Measurements from ENCODE around the gene BROX.

The BROX gene

GRCh38 chr1:222767152-222767571 is 54.8 kb downstream of the BROX start:
- peaks cover 30% of the 10 kb centered on the region for H3K9me3 Mint-ChIP-seq
- H3K4me1 Mint-ChIP-seq, result no peaks in the 10 kb centered on the region
- no peaks in the 10 kb centered on the region for H3K36me3 Mint-ChIP-seq (ENCODE audit: low read depth)
- no peaks in the 10 kb centered on the region for H3K27me3 Mint-ChIP-seq (ENCODE audit: low read depth)
- no peak for TF ChIP-seq CTCF (IDR thresholded peaks at IDR 0.05; ENCODE audit: unreplicated experiment in 3 of 3)
- no peak overlapping the region for H3K4me3 Mint-ChIP-seq
- H3K27ac Mint-ChIP-seq, result no peak overlapping the region

- Mint-ChIP-seq H3K36me3 (ENCODE audit: low read depth) (no peaks in the 10 kb centered on the region), H3K27me3 (ENCODE audit: low read depth) (no peaks in the 10 kb centered on the region), H3K4me1 (peaks cover 11% of the 10 kb centered on the region), H3K9me3 (peaks cover 25% of the 10 kb centered on the region), H3K4me3 (no peak overlapping the region), H3K27ac (no peak overlapping the region)
- TF ChIP-seq CTCF (IDR thresholded peaks at IDR 0.05; ENCODE audit: unreplicated experiment in 3 of 3), result no peak
These were observed 56.2 kb downstream of the BROX start for GRCh38 chr1:222768592-222768991.

DNA sequence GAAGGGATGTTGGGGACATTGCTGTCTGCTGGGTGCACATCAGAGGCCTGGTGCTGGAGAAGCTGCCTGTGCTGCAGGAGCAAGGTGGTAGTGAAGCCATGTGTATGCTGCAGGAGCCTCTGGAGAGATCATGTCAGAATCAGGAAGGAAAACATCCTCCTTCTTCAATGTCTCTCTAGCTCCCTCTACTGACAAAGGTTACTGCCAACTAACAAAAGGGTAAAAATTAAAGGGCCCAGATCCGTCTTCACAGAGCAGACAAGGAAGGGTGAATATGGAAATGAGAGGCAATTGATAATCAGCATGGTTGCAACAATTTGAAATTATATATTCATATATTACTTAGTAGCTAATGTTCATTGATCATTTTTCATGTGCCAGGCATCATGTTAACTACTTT is 56.8 kb downstream of the BROX start:
- Mint-ChIP-seq H3K27ac (no peak overlapping the region), H3K4me3 (no peak overlapping the region), H3K27me3 (ENCODE audit: low read depth) (no peaks in the 10 kb centered on the region), H3K4me1 (peaks cover 11% of the 10 kb centered on the region), H3K36me3 (ENCODE audit: low read depth) (no peaks in the 10 kb centered on the region), H3K9me3 (peaks cover 20% of the 10 kb centered on the region)
- no peak for TF ChIP-seq CTCF (IDR thresholded peaks at IDR 0.05; ENCODE audit: unreplicated experiment in 3 of 3)

DNA sequence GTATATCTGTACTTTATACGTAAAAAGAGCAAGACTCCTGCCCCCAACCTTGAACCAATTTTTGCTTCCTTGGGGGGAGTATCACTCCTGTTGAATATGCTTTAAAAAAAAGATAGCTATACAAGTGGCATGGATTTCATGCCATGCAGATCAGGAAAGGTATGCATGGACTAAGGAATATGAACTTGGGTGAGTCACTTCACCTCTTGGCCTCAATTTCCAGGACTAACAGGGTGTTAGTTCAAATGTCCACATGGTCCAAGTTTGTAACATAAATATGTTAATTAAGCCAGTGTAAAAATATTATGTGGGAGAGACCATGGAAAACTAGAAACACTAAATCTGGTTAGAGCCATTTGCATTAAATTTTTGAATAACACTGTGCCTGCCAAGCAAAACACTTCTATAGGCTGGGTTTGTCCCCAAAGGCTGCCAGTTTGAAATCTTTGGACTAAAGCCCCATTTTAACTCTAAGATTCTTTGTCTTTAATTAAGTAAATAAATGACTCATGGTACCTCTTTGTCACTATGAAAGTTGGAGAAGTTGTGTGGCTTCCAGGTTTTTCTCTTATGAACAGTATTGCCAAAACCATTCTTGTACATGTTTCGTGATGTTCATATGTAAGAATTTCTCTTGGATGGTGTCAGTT is 57.7 kb downstream of the BROX start:
- peaks cover 16% of the 10 kb centered on the region for H3K9me3 Mint-ChIP-seq
- peaks cover 11% of the 10 kb centered on the region for H3K4me1 Mint-ChIP-seq
- no peak for TF ChIP-seq CTCF (IDR thresholded peaks at IDR 0.05; ENCODE audit: unreplicated experiment in 3 of 3)
- H3K27me3 Mint-ChIP-seq (ENCODE audit: low read depth), result no peaks in the 10 kb centered on the region
- no peaks in the 10 kb centered on the region for H3K36me3 Mint-ChIP-seq (ENCODE audit: low read depth)
- H3K27ac Mint-ChIP-seq, result no peak overlapping the region
- no peak overlapping the region for H3K4me3 Mint-ChIP-seq

- H3K36me3 Mint-ChIP-seq (ENCODE audit: low read depth), result no peaks in the 10 kb centered on the region
- no peaks in the 10 kb centered on the region for H3K27me3 Mint-ChIP-seq (ENCODE audit: low read depth)
- no peak for TF ChIP-seq CTCF (IDR thresholded peaks at IDR 0.05; ENCODE audit: unreplicated experiment in 3 of 3)
- H3K27ac Mint-ChIP-seq, result no peak overlapping the region
- H3K9me3 Mint-ChIP-seq, result peaks cover 10% of the 10 kb centered on the region
- no peak overlapping the region for H3K4me3 Mint-ChIP-seq
- peaks cover 11% of the 10 kb centered on the region for H3K4me1 Mint-ChIP-seq
These were observed 60.6 kb downstream of the BROX start for GRCh38 chr1:222772996-222773379.

GRCh38 chr1:222777463-222777862 is 65.1 kb downstream of the BROX start:
- no peak overlapping the region for H3K27ac Mint-ChIP-seq
- no peaks in the 10 kb centered on the region for H3K27me3 Mint-ChIP-seq (ENCODE audit: low read depth)
- no peaks in the 10 kb centered on the region for H3K9me3 Mint-ChIP-seq
- TF ChIP-seq CTCF (IDR thresholded peaks at IDR 0.05; ENCODE audit: unreplicated experiment in 3 of 3), result no peak
- H3K4me1 Mint-ChIP-seq, result peaks cover 11% of the 10 kb centered on the region
- H3K36me3 Mint-ChIP-seq (ENCODE audit: low read depth), result no peaks in the 10 kb centered on the region
- H3K4me3 Mint-ChIP-seq, result no peak overlapping the region
